ENCODE results near the gene CMPK2.
"Not testable (repeated sequence)": the region's sequence is repeated elsewhere in the genome, so short reads cannot be mapped to it uniquely, and the experiment has no call there.

CMPK2 gene

GRCh38 chr2:6880200-6880733 lies 14.6 kb upstream of the CMPK2 start:
- DNase-seq: no peak

- no peak for DNase-seq
These were observed 13.3 kb upstream of the CMPK2 start for GRCh38 chr2:6879011-6879410.

GRCh38 chr2:6878549-6878948 lies 12.8 kb upstream of the CMPK2 start:
- no peak for DNase-seq

DNA sequence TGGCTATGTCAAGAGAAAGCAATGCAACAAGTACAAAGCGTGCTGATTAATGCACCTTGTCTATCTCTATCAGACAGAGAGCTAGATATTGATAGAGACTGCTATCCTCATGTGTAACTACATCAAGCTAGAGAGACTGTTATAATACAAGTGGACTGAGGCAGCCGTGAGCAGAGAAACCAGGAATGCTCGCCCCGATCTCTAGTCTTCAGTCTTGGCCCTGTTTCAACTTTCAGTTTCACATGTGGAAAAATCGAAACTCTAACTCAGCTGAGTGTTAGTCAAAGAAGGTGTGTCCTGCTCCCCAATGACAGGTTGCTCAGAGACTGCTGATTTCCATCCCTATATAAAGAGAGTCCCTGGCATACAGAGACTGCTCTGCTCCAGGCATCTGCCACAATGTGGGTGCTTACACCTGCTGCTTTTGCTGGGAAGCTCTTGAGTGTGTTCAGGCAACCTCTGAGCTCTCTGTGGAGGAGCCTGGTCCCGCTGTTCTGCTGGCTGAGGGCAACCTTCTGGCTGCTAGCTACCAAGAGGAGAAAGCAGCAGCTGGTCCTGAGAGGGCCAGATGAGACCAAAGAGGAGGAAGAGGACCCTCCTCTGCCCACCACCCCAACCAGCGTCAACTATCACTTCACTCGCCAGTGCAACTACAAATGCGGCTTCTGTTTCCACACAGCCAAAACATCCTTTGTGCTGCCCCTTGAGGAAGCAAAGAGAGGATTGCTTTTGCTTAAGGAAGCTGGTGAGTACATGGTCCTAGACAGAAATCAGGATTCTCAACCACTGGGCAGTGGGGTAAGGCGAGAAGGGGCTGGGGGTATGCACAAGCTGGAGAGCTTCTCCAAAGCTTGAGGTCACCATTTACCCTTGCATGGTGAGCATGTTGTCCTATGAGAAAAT lies 11.9 kb upstream of the CMPK2 start, which contains the start of gene RSAD2:
Gene RSAD2, plus strand, starts transcription at position 376 of the 903 bp plus-strand sequence. Its CDS starts 24 bp downstream, at position 400.
- peak in 6 of 58 donors; percentile 6 to 40 (median 22) for DNase-seq

- DNase-seq: no peak
These were observed 10.6 kb upstream of the CMPK2 start for GRCh38 chr2:6876309-6876708.

DNA sequence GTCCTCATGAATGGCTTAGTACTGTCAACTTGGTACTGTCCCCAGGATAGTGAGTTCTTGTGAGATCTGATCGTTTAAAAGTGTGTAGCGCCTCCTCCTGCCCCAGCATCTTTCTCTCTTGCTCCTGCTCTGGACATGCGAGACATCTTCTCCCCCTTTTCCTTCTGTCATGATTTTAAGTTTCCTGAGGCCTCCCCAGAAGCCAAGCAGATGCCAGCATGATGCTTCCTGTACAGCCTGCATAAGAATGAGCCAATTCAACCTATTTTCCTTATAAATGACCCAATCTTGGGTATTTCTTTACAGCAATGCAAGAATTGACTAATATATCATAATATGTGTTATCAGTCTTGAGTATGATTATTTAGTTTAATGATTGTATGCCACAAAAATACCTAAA lies 8.3 kb upstream of the CMPK2 start:
- no peak for DNase-seq

DNA sequence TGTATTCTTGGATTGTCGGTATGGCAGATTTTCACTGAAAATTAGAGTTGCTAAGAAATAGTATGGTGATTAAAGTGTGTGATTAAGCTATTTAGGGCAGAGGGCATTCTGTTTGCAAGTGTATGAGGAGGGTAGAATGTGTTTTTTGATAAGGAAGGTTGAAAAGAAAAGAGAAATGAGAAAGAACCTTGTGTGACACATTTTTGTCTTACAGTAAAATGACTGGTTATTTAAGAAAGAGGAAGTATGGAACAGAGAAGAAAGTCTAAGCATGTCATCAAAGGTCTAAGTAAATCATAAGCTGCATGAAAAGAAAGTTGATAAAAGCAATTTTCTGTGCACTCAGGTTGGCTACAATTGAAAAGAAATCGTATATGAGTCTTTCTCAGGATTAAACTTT lies 6.7 kb upstream of the CMPK2 start:
- no peak for DNase-seq

DNA sequence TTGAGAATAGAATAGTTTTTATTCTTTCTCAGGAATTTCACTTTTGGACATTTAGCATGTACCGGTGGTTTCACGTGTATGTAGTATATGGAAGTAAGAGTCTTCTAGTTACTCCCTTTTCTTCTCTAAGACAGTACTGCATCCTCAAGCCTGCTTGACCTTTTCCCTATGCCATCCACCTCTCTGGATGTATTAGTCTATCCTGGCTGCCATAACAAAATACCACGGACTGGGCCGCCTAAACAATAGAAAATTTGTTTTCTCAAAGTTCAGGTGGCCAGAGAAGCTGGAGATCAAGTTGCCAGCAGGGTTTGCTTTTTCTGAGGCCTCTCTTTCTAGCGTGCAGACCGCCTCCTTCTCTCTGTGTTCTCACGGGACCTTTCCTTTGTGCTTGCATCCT lies 1.3 kb upstream of the CMPK2 start:
- no peak for DNase-seq

DNA sequence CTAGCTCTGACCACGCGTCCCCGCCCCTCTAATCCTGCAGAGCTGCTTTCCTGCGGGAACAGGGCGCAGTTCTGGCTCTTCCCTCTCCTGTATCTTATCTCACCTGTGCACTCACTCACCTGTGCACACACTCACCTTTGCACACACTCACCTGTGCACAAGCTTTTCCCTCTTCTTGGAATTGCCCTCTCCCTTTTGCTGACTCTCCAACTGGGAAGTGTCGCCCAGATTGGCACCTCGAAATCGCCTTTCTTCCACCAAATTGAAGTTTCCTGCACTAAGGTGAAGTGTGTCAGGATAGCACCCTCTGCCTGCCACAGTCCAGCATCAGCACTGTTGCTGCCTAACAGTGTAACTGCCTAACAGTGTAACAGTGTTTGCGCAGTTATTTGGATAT lies 566 bp upstream of the CMPK2 start:
- DNase-seq: peak in 8 of 58 donors; percentile 9 to 30 (median 18)

- peak in 3 of 58 donors; percentile 23 to 37 (median 33) for DNase-seq
These were observed 773 bp downstream of the CMPK2 start for GRCh38 chr2:6864923-6865345.

DNA sequence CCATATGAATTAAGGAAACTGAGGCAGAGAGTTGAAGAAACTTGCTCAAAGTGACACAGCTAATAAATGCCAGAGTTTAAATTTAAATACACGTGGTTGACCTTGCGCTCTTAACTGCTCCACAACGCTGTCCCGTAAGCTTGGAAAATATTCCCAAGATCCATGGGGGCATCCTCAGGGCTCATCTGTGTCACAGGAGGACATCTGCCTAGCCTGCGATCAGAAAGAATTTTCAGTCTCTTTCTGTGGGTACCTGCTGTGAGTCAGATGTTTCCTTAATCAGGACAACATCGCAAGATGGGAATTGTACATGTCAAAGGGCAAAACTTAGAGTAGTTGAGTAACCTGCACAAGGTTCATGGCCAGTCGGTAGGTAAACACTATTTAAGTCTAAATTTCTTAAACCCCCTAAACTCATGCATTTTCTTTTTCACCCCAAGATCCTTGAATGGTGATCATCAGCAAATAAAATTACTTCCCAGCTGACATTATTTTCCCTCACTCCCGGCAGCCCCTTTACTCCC lies 1.4 kb downstream of the CMPK2 start:
- DNase-seq: no peak

- DNase-seq: peak in 1 of 58 donors; percentile 2
These were observed 1.9 kb downstream of the CMPK2 start for GRCh38 chr2:6863792-6864191.

DNA sequence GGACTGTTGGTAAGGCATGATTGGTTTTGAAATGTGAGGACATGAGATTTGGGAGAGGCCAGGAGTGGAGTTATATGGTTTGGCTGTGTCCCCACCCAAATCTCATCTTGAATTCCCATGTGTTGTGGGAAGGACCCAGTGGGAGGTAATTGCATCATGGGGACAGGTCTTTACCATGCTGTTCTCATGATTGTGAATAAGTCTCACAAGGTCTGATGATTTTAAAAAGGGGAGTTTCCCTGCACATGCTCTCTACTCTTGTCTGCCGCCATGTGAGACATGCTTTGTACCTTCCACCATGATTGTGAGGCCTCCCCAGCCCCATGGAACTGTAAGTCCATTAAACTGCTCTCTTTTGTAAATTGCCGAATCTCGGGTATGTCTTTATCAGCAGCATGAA lies 5.4 kb downstream of the CMPK2 start:
- DNase-seq: no peak

- not testable (repeated sequence) for DNase-seq
These were observed 7.2 kb downstream of the CMPK2 start for GRCh38 chr2:6858466-6859027.

DNA sequence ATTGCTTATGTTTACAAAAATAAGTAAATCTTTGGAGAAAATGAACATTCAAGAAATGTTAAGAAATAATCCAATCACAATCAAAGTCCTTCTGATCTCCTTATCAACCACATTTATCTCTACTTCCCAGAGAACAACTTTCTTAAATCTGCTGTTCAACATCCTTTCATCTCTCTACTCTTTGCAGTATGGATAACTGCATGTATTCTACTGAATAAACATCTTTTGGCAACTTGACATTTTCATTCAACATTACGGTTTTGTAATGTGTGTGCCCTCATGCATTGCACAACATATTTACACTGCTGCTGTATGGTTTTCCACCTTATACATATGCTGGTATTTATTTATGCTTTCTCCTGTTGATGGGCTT lies 9.2 kb downstream of the CMPK2 start:
- DNase-seq: no peak

GRCh38 chr2:6855860-6856547 lies 9.7 kb downstream of the CMPK2 start:
- DNase-seq: no peak

DNA sequence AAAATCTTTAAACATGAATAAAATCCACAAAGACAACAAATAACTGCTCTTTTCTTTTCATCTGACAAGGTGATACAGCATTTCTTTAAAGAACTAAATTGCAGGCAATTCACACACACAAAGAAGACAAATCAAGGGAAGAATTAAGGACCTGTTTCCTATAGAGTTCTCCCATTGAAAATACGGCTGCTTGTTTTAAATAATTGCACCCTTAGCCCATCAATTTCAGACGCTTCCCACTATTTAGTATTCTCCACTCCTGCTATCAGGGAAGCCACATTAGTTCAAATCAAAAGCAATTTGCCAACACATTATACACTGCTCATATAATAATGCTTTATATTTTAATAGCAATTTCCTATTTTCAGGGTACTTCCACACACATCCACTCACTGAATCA lies 11.3 kb downstream of the CMPK2 start:
- no peak for DNase-seq

DNA sequence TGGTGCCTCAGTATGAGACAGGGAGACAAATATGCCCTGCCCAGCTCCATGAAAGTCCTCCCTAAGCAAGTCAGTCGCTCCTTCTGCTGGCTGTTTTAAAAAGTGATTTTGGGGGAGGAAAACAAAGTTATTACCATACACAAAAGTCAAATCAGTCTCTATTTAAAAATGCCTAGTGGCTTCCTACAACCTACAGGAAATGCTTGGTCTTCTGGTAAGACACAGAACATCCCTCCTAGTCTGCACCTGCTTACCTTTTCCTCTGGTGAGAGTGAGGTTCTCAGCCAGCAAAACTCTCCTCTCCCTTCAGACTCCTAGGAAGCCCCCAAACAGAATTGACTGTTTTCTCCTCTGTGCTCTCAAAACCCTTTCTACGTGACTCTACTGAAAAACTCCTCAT lies 13.5 kb downstream of the CMPK2 start:
- no peak for DNase-seq

DNA sequence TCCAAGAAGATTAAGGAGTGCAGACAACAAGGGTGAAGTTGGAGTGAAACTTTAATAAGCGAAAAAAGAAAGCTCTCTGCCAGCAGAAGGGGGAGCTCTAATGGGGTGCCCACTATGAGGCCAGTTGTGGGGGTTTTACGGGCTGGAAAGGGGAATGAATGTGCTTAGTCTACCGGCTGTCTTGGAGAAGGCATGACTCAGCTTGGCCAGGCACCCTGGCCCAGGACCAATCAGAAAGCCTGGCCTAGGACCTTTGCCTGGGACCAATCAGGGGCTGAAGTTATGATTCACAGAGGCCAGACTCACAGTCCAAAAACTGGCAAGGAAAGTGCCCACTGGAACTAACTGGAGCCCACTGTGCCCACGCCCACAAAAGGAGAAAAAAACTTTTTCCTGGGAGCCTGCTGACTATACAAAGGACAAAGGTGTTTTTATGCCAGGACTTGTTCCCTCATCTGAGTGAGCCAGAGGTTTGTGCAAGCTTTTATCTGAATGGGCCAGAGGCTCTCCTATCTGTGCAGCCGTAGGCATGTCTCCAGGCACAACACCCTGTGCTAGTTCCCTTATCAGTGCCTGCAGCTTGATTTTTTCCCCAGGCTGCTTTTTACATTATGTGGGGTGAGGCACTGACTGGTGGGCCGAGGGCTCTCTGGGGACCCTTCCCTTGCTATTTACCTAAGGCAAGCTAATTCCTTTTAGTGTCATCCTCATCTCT lies 18.6 kb downstream of the CMPK2 start:
- DNase-seq: no peak

- no peak for DNase-seq
These were observed 19.2 kb downstream of the CMPK2 start for GRCh38 chr2:6846540-6846939.

GRCh38 chr2:6845903-6846302 lies 19.8 kb downstream of the CMPK2 start:
- no peak for DNase-seq
